Mucosa of gallbladder (tissue), 1 donor: ENCODE data around the gene MAP4K5. TPM values are rescaled to one million over a fixed set of nuclear protein-coding genes. Genes with fewer than 3 reads are reported as not detected.
A peak's percentile ranks its signal among the peaks of the same experiment; 100 is the strongest.
"Not testable (repeated sequence)": the region's sequence is repeated elsewhere in the genome, so short reads cannot be mapped to it uniquely, and the experiment has no call there.

ENCODE experiments used
- DNase-seq: peaks from one replicate; pipeline ENCODE4 v3.0.0-alpha.2; 2020; ENCODE audit warnings: low spot score
- total RNA-seq: library from RNA; stranded (reverse); gene quantifications from one replicate; pipeline ENCODE4 v1.2.1, GENCODE V29; 2021
- donor health status: DM: no; HTN: no; CAD: no.

MAP4K5 gene
- 50.9 TPM for total RNA-seq

- peak; percentile 92 for DNase-seq
Measured at GRCh38 chr14:50532502-50533240, at the start of gene MAP4K5. MAP4K5 (minus strand) TSS chr14:50532569; CDS start chr14:50532049, 520 bp downstream.

- DNase-seq = no peak
Measured at GRCh38 chr14:50578433-50578832, 46.1 kb upstream of the MAP4K5 start.

- DNase-seq = no peak
Measured at GRCh38 chr14:50577982-50578381, 45.6 kb upstream of the MAP4K5 start.

GRCh38 chr14:50575769-50576168, 43.4 kb upstream of the MAP4K5 start:
- no peak for DNase-seq

GRCh38 chr14:50573862-50574261, 41.5 kb upstream of the MAP4K5 start:
- no peak for DNase-seq

- DNase-seq = no peak
Measured at GRCh38 chr14:50569714-50570274, 37.4 kb upstream of the MAP4K5 start.

DNA sequence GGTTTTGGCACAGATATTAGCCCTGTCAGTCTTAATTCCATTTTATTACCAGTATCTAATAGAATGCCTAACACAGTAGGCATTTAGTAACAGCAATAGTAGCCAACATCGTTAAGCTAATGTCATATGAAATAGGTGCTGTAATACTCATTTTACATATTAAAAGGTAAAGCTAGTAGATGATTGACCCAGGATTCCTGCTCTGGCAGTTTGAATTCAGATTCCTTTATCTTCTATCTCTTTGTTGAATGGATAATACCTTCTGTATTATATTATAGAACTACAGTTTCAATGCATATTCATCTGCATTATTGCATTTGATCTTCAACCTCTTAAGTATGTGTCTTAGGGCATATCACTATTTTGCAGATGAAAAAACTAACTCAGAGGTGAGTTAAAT, 30.5 kb upstream of the MAP4K5 start:
- no peak for DNase-seq

DNA sequence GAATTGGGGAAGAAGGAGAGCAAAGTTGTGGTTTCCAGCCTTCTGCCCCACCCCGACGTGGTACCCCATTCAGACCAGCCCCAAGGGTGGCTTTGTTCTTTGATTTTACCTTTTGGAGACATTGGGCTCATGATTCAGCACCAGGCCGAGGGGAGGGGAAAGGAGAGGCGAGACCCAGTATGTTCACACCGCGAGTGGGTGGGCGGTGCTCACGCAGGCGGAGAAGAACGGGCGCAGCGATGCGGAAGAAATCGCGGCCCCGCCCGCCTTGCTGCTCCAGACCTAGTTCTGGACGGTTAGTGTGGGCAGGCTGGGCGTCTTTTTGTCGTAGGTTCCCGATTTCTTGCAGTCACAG, 28.5 kb upstream of the MAP4K5 start:
- DNase-seq = peak; percentile 81

GRCh38 chr14:50559990-50560930, 27.9 kb upstream of the MAP4K5 start, which contains the start of gene ATL1:
ATL1 (plus strand) TSS chr14:50560145; CDS start chr14:50560266, 121 bp downstream.
- peak; percentile 63 for DNase-seq

DNA sequence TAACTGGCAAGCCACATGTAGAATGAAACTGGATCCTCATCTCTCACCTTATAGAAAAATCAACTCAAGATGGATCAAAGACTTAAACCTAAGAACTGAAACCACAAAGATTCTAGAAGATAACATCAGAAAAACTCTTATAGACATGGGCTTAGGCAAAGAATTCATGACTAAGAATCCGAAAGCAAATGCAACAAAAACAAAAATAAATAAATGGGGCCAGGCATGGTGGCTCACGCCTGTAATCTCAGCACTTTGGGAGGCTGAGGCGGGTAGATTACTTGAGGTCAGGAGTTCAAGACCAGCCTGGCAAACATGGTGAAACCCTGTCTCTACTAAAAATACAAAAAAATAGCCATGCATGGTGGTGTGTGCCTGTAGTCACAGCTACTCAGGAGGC, 20.4 kb upstream of the MAP4K5 start:
- DNase-seq = not testable (repeated sequence)

DNA sequence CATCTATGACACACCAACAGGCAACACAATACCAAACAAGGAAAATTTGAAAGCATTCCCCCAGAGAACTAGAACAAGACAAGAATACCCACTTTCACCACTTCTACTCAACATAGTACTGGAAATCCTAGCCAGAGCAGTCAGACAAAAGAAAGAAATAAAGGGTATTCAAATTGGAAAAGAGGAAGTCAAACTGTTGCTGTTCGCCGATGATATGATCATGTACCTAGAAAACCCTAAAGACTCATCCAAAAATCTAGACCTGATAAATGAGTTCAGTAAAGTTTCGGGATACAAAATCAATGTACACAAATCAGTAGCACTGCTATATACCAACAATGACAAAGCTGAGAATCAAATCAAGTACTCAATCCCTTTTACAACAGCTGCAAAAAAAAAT, 19.5 kb upstream of the MAP4K5 start:
- no peak for DNase-seq

DNA sequence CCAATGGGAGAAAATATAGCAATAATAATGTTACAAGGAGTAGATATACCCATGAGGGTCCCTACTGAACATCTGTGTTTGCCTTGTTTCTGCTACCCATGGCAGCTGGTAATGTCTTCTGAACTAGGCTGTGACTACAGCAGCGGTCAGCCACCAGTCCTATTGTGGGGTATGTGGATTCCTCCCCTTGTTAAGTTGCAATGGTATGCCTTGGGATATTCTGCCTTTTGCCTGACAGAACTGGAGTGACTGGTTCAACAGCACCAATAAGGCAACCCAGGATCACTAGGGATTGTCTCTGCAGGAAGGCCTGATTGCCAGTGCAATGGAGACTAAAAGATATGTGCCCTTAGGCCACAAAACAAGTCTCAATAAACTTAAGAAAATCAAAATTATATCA, 17.9 kb upstream of the MAP4K5 start:
- DNase-seq = no peak

GRCh38 chr14:50545618-50546017, 13.2 kb upstream of the MAP4K5 start:
- DNase-seq = no peak

GRCh38 chr14:50544911-50545310, 12.5 kb upstream of the MAP4K5 start:
- DNase-seq = no peak

GRCh38 chr14:50542941-50543418, 10.6 kb upstream of the MAP4K5 start:
- peak; percentile 36 for DNase-seq

GRCh38 chr14:50541159-50541567, 8.8 kb upstream of the MAP4K5 start:
- no peak for DNase-seq

DNA sequence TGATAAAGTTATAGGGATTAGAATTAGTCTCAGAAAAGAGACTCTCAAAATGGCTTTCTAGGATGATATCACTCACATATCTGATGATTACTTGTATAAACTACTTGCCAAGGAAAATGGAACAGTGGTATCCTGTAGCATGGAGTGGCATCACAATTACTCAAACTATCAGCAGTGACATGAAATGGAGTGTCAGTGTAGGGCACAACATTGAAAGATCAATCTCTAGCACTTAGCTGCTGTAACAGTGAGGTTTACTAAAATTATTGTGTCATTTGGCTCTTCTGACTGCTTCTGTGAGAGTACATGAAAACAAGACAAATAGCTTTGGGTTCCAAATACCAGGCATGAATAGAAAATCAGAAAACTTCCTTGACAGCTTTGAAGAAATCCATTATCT, 6.7 kb upstream of the MAP4K5 start:
- no peak for DNase-seq

DNA sequence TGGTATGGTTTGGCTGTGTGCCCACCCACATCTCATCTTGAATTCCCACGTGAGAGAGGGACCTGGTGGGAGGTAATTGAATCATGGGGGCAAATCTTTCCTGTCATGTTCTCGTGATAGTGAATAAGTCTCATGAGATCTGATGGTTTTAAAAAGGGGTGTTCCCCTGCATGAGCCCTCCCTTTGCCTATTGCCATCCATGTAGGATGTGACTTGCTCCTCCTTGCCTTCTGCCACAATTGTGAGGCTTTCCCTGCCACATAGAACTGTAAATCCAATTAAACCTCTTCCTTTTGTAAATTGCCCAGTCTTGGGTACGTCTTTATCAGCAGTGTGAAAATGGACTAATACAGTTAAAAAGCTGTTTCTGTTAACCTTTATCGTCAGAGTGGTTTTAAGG, 5.7 kb upstream of the MAP4K5 start:
- DNase-seq = not testable (repeated sequence)

DNA sequence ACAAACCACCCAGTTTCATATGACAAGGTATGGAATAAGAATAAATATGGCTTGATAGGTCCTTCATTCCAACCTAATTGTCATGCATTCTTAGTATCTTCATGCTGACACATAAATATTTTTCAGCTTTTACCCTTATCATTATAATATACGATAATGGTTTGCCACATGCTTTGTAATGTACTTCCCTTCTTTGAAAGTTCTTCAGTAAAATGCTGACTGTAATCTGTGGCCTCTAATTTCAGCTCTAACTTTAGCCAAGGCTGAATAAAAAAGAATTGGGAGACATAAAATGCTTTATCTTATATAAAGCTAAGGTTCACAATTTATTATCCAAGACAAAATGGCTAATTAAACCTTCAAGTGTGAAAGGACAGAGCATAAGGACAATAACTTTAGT, 2.6 kb upstream of the MAP4K5 start:
- no peak for DNase-seq

GRCh38 chr14:50534416-50534815, 2.0 kb upstream of the MAP4K5 start:
- no peak for DNase-seq

DNA sequence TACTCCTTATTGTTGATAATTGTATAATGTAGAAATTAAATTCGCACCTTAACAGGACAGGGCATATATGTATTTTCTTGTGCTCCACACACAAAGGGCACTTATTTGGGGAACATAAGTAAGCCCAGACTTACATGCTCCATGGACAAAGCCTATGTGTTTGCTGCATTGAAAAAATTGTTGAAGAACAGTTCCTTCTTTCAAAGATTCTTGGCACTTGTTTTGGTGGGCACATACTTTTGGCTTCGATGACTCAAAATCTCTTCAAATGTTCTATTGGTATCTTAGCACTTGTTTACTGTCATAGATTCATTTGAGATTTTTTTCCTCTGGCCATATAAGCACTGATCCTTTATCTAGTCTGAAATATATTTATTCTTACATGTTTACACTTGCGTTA, 1.4 kb upstream of the MAP4K5 start:
- no peak for DNase-seq

DNA sequence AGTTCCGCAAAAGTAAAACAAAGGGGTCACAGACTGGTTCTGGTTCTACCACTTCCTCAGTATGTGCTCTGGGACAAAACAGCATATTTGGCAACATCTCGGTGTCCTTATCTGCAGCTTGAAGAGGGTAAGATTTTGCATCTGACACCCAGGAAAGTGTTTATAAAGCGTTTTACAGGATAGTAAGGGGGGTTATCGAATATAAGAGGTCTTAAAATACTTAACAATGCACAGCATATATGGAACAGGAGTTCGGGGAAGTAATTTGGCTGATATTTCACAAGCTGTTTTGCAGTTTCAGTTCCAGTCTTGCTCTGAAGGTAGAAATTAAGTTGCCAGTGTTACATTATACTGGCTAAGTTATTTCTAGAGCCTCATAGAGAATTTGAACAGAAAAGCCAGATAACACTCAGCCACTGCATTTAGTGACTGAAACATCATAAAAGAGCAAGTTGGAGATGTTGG, 904 bp upstream of the MAP4K5 start:
- DNase-seq = no peak
